ENCODE measurements around the gene CHP2.
"Not testable (repeated sequence)": the region's sequence is repeated elsewhere in the genome, so short reads cannot be mapped to it uniquely, and the experiment has no call there.

The CHP2 gene
- total RNA-seq: 0 reads per million in 4 donors

DNA sequence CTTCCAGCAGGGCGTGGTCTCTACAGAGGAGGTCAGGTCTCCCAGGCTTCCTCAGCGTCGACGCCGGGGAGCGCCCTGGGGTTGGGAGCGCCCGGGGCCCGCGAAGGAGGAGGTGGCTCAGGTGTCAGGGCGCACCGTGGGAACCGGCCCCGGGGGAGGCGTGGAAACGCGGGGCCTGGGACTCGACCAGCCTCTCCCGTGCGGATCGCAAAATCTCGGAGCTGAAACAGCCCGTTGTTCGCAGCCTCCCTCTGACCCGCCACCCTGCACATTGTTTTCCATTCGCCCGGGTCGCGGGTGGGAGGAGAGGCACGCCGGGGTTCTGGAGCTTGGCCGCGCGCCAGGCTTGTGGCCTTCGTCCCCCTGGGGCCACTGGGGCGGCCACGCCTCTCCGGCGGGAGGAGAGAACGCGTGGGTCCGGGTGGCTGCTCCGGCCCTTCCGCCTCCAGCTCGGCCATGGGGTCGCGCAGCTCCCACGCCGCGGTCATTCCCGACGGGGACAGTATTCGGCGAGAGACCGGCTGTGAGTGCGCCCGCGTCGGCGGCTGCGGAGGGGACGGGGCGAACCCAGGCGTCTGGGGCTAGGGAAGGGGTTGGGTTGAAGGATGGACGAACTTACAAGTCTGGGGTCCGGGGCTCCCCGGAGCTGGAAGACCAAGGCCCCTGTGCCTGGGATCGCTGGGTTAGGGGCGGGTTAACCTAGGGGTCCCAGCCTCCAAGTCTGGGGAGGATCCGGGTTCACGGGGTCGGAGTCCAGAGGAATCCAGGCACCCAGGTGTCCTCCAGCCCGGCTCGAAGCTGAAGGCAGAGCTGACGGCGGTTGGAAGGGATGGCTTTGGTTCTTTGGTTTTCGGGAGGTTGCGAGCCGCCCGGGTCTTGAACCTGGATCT is at the start of gene CHP2:
CHP2 (plus strand) TSS at position 433 of the 890 bp plus-strand sequence; CDS start at position 457, 24 bp downstream.
- peak in 1 of 5 donors; percentile 14 for DNase-seq

DNA sequence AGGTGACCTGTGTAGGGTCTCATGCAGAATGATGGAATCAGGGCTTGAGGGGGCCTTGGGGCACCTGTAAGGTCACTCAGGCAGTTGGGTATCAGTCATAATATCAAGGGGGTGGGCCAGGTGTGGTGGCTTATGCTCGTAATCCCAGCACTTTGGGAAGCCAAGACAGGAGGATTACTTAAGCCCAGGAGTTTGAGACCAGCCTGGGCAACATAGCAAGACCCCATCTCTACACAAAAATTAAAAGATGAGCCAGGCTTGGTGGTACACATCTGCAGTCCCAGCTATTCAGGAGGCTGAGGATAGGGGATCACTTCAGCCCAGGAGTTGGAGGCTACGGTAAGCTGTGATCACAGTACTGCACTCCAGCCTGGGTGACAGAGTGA is 49.3 kb upstream of the CHP2 start:
- no peak for DNase-seq

DNA sequence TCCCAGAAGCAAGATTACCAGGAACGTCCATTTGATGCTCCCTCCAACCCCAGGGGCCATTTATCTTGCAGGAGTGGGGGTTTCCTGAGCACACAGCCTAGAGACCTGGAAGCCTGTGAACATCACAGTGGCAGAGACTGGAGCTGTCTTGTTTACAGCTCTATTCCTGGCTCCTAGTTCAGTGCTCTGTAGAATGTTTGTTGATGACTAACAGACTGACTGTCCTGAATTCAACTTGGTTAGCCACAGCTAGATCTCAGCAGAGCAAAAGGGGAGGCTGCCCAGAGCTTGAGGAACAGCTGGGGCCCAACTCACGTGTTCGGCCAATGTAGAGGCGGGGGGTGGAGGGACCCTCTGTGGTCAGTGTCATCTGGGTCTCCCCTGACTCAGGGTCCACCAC is 48.4 kb upstream of the CHP2 start:
- DNase-seq: no peak

DNA sequence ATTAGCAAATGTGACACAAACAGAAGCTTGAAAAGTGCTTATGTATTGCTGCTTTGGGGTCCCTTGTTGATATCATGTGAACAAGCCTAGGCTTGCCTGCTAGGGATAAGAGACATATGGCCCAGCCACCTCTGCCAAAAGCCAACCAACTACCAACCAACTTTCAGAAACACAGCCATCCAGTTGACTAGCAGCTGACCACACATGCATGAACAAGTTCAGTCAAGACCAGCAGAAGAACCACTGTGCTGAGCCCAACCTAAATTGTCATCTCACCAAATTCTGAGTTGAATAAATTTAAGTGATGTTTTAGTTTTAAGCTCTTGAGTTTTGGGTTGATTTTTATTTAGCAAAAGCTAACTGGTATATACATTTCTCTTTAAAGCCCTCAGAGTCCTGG is 45.3 kb upstream of the CHP2 start:
- no peak for DNase-seq

DNA sequence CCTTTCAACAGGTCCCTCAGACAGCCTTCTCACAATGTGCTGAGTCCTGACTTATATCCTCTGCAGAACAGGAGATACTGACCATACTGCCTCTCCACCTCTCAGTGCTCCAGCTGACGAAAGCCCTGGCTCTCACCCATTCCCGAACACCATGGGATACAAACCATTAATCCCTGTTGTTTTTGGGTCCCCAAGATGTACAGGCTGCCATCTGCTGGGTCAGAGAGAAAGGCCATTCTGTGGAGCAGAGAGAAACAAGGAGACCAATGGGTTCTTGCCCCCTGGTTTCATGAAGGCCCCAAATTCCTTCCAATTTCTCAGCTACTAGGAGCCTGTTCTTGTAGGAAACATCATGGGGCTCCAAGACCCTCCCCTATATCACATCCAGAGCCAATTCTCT is 44.8 kb upstream of the CHP2 start:
- no peak for DNase-seq

DNA sequence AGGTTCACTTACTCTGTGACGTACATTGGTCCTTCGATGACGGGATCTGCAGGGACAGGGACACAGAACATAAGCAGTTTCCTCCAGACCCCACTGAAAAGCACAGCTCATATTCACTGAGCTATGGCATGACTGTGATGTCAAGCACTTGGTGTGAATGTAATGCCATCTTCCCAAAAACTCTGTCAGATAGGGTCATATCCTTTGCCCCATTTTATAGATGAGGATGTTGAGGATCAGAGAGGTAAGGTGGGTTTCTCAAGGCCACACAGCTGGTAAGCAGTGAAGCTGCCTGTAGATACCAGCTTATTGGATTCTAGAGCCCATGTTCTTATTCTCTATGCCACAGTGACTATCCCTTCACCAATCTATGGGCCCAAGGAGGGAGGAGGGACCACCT is 44.3 kb upstream of the CHP2 start:
- no peak for DNase-seq

DNA sequence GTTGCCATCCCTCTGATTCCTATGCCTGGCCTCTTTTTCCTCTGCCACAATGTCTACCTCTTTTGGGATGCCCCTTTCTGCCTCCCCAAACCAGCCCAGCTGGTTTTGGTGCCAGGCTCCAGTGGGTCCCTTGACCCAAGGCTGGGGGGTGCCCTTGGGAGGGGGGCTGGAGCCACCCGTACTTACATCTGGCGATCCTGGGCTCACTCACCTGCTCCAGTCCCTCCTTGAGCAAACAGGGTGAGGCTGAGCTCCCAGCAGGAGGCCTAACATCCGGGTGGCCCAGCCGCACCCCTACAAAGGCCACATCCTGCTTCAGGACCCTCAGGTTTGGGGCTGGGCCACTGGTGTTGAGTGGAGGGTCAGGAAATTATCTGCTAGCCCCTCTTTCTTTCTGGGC is 43.0 kb upstream of the CHP2 start:
- DNase-seq: no peak

DNA sequence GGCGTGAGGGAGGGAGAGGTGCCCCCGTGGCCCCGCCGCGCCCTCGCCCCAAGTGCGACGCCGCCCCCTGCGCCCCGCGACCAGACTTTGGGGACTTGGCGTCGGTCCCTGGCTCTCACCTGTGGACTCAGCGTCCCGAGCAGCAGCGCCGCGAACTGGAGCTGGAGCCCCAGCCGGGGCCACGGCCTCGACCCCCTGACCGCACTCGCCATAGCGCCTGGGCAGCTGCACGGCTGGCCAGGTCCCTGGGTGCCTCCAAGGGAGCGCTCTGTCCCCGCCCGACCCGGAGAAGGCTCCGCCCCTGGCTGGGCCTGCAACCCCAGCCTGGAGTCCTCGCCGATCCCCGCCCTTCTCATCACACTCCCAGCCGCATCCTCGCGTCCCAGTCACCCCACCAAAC is 41.9 kb upstream of the CHP2 start, which contains the start of gene ERN2:
ERN2 (minus strand) TSS at position 247 of the 400 bp plus-strand sequence; CDS start at position 212, 35 bp downstream.
- no peak for DNase-seq

DNA sequence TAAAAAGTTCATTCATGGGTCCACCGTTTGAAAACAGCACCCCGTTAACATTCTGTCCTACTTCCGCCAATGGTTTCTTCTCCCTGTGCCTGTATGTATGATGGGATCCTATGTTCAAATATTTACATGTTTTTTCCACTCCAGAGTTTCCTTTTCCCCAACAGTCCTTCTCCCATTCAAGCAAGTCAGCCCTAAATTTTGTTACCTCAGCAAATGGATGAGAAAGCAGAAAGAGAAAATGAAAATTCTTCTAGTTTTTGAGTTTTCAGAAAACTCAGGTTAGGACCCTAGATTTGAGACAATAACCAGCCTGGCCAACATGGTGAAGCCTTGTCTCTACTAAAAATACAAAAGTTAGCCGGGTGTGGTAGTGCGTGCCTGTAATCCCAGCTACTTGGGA is 38.3 kb upstream of the CHP2 start:
- no peak for DNase-seq

DNA sequence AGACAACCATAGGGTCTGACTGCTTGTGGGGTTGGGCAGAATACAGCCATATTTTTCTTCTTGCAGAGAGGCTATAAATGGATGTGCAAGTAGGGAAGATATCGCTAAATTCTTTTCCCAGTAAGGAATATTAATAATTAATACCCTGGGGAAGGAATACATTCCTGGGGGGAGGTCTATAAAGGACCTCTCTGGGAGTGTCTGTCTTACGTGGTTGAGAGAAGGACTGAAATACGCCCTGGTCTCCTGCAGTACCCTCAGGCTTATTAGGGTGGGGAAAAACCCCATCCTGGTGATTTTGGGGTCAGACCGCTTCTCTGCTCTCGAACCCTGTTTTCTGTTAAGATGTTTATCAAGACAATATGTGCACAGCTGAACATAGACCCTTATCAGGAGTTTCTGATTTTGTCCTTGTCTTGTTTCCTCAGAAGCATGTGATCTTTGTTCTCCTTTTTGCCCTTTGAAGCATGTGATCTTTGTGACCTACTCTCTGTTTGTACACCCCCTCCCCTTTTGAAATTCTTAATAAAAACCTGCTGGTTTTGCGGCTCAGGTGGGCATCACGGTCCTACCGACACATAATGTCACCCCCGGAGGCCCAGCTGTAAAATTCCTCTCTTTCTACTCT is 32.1 kb upstream of the CHP2 start:
- DNase-seq: not testable (repeated sequence)

DNA sequence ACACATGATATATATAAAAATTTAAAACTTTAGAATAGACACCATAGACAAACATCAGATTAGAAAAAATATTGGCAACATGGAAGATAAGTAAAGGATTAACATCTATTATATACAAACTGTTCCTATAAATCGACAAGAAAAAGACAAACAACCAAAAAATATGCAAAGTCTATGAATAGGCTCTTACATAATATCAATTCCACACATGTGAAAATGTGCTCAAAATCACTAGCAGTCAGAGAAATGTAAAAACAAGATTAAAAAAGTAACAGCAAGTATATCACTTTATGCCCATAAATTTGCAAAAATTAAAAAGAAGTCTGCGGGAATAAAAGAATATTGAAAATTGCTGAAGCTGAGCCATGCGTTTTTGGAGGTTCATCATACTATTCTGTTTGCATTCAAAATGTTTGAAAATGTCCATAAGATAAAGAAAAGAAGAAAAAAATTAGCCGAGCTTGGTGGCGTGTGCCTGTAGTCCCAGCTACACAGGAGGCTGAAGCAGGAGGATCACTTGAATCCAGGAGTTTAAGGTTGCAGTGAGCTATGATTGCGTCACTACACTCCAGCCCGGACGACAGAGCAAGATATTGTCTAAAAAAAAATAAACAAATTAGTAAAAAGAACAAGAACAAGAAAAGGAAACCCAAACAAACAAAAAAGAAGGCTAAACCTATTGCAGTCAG is 30.6 kb upstream of the CHP2 start:
- DNase-seq: no peak

DNA sequence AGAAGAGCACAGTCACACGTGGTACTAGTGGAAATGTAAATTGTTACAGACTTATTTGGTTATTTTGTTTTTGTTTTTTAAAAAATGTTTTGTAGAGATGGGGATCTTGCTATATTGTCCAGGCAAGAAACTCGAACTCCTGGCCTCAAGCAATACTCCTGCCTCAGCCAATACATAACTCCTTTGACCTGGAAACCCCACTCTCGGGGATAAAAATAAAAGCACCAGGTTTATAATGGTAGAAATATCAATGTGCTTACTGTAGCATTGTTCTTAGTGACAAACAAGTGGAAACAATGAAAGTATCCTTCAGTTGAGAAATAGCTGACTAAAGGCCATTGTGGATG is 30.1 kb upstream of the CHP2 start:
- no peak for DNase-seq

DNA sequence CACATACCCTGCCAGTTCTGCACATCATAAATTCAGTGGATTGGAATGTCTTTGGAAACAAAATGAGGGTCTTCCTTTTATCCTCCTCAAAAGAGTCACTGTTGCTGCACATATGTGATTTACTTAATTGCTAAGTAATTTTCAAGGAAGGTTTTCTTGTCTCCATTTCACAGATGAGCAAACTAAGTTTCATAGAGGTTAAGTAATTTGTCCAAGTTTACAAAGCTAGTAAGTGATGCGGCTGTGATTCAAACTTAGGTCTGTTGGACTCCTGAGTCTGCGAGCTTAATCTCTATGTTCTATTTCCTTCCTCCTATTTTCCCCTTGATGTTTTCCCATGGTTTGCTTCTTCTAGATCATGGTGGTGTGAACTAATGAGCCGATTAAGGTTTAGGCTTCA is 28.1 kb upstream of the CHP2 start:
- no peak for DNase-seq

DNA sequence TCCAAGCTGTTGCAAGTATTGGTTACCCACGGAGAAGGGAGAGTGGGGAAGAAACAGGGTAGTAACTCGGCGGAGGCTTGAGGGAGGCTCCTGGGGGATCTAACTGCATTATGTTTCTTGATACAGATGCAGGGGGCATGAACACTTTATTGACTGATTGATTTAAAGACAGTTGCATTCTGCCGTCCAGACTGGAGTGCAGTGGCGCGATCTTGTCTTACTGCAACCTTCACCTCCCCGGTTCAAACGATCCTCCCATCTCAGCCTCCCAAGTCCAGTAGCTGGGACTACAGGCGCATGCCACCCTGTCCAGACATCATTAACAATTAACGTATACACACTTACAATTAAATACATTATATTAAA is 26.7 kb upstream of the CHP2 start:
- DNase-seq: no peak

DNA sequence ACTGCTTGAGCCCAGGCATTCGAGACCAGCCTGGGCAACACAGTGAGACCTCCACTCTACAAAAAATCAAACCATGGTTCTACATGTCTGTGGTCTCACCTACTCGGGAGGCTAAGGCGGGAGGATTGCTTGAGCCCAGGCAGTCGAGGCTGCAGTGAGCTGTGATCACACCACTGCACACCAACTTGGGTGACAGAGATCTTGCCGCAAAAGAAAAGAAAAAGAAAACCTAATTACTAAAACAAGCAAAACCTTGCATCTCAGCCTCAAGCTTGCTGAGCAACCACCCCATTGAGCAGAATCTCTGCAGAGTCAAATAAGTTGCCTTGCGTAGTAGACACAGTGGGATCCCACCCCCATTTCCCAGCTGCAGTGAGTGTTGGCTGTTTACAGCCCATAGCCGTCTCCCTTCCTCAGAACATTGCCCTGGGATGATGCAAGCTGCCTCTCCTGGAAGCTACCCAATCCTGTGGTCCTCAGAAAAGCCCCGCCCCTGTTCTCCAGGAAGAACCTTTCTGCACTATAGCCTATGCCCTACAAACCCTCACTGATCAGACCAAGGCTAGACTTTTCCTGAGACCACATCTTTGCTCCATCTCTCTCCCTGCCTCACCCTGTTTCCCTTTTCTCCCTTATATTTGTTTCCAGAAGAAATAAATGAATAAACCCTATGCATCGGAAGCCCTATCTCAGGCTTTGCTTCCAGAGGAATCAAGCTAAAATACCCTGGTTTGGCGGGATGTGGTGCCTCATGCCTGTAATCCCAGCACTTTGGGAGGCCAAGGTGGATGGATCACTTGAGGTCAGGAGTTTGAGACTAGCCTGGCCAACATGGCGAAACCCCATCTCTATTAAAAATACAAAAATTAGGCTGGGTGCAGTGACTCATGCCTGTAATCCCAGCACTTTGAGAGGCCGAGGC is 25.1 kb upstream of the CHP2 start:
- DNase-seq: no peak

DNA sequence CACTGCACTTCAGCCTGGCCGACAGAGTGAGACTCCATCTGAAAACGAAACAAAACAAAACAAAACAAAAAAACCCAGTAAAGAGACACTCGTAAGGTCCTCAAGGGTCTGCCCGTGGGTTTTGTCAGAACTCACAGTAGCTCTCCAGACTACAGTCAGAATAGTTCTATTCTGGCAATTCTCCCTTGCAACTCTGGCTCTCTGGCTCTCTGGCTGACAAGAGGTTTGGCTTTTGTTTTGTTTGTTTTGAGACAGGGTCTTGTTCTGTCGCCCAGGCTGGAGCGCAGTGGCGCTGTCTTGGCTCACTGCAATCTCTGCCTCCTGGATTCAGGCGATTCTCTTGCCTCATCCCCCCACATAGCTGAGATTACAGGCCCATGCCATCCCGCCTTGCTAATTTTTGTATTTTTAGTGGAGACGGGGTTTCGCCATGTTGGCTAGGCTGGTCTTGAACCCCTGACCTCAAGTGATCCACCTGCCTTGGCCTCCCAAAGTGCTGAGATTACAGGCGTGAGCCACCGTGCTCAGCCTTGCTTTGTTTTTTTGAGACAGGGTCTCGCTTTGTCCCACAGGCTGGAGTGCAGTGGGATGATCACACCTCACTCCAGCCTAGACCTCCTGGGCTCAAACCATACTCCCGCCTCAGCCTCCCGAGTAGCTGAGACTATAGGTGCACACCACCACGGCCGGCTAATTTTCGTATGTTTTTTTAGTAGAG is 20.5 kb upstream of the CHP2 start:
- no peak for DNase-seq

DNA sequence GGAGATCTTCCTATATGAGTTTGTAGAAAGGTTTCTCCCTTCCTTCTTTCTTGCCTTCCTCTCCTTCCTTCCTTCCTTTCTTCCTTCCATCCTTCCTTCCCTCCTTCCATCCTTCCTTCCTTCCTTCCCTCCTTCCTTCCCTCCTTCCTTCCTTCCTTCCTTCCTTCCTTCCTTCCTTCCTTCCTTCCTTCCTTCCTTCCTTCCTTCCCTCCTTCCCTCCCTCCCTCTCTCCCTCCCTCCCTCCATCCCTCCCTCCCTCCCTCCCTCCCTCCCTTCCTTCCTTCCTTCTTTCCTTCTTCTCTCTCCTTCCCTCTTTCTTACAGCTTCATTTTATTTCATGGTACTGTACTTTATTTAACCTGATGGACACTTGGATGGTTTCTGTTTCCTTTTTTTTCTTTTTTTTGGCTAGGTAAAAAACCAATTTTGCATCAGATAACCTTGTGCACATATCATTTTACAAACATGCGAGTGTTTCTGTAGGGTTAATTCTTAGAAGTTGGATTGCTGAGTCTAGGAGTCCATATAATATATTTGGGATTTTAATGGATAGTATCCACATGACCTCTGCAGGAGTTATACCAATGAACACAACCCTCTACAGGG is 17.3 kb upstream of the CHP2 start:
- not testable (repeated sequence) for DNase-seq

DNA sequence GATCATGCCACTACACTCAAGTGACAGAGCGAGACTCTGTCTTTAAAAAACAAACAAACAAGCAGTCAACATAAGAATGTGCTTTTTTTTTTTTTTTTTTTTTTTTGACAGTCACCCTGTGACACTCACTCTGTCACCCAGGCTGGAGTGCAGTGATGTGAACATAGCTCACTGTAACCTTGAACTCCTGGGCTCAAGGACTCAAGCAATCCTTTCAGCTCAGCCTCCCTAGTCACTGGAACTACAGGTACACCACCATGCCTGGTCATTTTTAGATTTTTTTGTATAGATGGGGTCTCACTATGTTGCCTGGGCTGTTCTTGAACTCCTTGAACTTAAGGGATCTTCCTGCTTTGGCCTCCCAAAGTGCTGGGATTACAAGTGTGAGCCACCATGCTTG is 15.3 kb upstream of the CHP2 start:
- DNase-seq: no peak

DNA sequence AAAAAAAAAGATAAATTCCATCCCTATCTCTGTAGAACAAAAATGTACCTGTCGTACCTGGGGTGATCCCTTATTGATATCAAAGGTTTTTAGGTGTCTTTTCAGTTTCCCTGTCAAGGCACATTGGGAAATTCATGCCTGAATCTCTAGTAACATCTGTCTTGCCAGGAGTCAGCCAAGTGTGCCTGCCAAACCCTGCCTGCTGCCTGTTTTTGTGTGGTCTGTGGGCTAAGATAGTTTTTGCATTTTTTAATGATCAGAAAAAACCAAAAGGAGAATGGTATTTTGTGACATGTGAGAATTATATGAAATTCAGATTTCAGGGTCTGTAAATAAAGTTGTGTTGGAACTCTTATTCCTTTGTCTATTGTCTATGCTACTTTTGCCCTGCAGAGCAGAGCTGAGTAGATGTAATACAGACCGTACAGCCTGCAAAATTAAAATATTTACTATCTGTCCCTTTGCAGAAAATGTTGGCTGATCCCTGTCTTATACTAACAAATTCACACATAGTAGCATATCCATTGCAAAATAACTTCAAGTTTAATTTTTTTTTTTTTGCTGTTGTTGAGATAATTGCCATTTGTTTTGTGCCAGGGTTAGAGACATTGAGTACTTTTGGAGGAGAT is 13.0 kb upstream of the CHP2 start:
- no peak for DNase-seq

DNA sequence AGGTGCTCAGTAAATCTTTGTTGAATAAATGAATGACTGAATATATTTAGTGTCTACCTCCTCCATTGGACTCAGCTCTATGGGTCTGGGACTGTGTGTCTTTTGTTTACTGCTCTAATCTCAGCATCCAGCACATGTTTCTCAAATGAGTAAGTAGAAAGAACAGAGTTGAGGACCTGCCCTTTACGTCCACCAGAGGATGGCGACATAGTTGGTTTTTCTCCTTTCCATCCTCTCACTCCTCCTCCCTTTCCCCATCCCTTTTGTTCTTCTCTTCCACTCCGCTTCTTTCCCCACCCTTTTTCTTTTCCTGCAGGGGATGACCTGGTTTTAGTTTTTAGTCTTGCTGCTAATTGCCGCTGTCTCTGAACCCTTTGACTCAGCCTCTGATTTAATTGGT is 12.1 kb upstream of the CHP2 start:
- DNase-seq: no peak

DNA sequence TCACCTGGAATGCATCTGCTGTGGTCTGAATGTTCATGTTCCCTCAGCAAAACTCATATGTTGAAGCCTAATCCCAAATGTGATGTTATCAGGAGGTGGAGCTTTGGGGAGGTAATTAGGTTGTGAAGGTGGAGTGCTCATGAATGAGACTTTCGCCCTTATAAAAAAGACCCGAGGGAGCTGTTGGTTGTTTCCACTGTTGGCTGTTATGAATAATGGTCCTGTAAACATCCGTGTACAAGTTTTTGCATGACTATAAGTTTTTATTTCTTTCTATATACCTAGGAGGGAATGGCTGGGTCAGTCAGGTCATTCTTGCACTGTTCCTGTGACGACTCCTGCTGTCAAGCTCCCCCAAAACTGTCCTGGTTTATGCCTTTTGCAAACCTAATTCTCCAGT is 9.6 kb upstream of the CHP2 start:
- DNase-seq: no peak

Data from T-helper 1 cell (primary cell).